H1 (cell line): ENCODE measurements around the gene CENPO. TPM values are rescaled to one million over a fixed set of nuclear protein-coding genes. Genes with fewer than 3 reads are reported as not detected.
A peak's percentile ranks its signal among the peaks of the same experiment; 100 is the strongest.

Source experiments
- CTCF ChIA-PET: fragments of 300-600 bp; sonication (Branson Sonifier 250); formaldehyde crosslinking; loops from one replicate; lab custom pipeline; 2021; ENCODE audit not compliant: partially characterized antibody; lab: Charles Lee
- POLR2A ChIA-PET: fragments of 300-600 bp; sonication (Branson Sonifier 250); formaldehyde crosslinking; loops from one replicate; lab custom pipeline; 2021; ENCODE audit warnings: inconsistent platforms; ENCODE audit not compliant: partially characterized antibody; lab: Charles Lee
- DNase-seq, 2 experiments: peaks; one replicate each; pipeline versions ENCODE4 v3.0.0 to v3.0.0-alpha.2; 2010 to 2022; ENCODE audit warnings: low spot score in 2 of 2, low read depth in 1 of 2, mixed read lengths in 1 of 2
- FAIRE-seq: peaks from 2 replicates; lab custom pipeline; 2011; peaks lifted over from hg19 to GRCh38; lab: Jason Lieb, UNC
- H2AFZ ChIP-seq: 2 replicates; pipeline ENCODE4 v1.8.1; 2012; ENCODE audit warnings: low read length, inconsistent platforms
- H2AK5ac ChIP-seq: 2 replicates; pipeline ENCODE4 v1.6.1; 2013; ENCODE audit warnings: low read depth, low read length
- H2BK120ac ChIP-seq: replicated peaks from 2 replicates; pipeline ENCODE3; 2013; ENCODE audit warnings: low read depth, low read length, inconsistent platforms
- H2BK12ac ChIP-seq: 2 replicates; pipeline ENCODE4 v1.6.1; 2013; ENCODE audit warnings: low read depth, low read length
- H2BK15ac ChIP-seq: 2 replicates; pipeline ENCODE4 v1.6.1; 2013; ENCODE audit warnings: low read length
- H2BK20ac ChIP-seq: 2 replicates; pipeline ENCODE4 v1.6.1; 2013; ENCODE audit warnings: low read length
- H2BK5ac ChIP-seq: 2 replicates; pipeline ENCODE4 v1.6.1; 2013; ENCODE audit warnings: low read depth, low read length
- H3K14ac ChIP-seq: 2 replicates; pipeline ENCODE4 v1.6.1; 2013; ENCODE audit warnings: inconsistent platforms; ENCODE audit not compliant: insufficient read length
- H3K18ac ChIP-seq: 2 replicates; pipeline ENCODE4 v1.6.1; 2013; ENCODE audit warnings: low read length; ENCODE audit errors: extremely low read depth
- H3K23ac ChIP-seq: 2 replicates; pipeline ENCODE4 v1.6.1; 2013; ENCODE audit warnings: inconsistent platforms; ENCODE audit not compliant: insufficient read length
- H3K23me2 ChIP-seq: 2 replicates; pipeline ENCODE4 v1.6.1; 2013; ENCODE audit warnings: low read depth, low read length
- H3K27ac ChIP-seq: 2 replicates; pipeline ENCODE4 v1.6.1; 2011; ENCODE audit warnings: low read depth, low read length, inconsistent platforms
- H3K27me3 ChIP-seq, 4 experiments: replicated peaks in 1 of 4; 1 replicate in 1 of 4; 2 replicates in 3 of 4; pipeline versions ENCODE4 v1.6.1 to v1.8.1; 2011 to 2013; ENCODE audit warnings: low read length in 3 of 4, mild to moderate bottlenecking in 3 of 4, inconsistent platforms in 2 of 4, mixed read lengths in 2 of 4, moderate library complexity in 1 of 4; ENCODE audit not compliant: control insufficient read depth in 3 of 4, insufficient read depth in 3 of 4; ENCODE audit errors: extremely low read depth in 1 of 4
- H3K36me3 ChIP-seq, 4 experiments: 2 replicates each; pipeline versions ENCODE4 v1.6.1 to v1.8.1; 2011 to 2013; ENCODE audit warnings: mild to moderate bottlenecking in 4 of 4, low read length in 3 of 4, moderate library complexity in 2 of 4, control low read depth in 1 of 4, inconsistent platforms in 1 of 4; ENCODE audit not compliant: insufficient read depth in 4 of 4, control insufficient read depth in 2 of 4
- H3K4ac ChIP-seq: replicated peaks from 2 replicates; pipeline ENCODE3; 2013; ENCODE audit warnings: low read length, low read depth, mixed read lengths, inconsistent platforms; ENCODE audit not compliant: insufficient read length
- H3K4me1 ChIP-seq, 4 experiments: replicated peaks in 1 of 4; 1 replicate in 1 of 4; 2 replicates in 3 of 4; pipeline versions ENCODE4 v1.6.1 to v1.8.1; 2011 to 2013; ENCODE audit warnings: low read length in 3 of 4, inconsistent platforms in 2 of 4, mixed read lengths in 1 of 4; ENCODE audit not compliant: insufficient read depth in 4 of 4, control insufficient read depth in 3 of 4
- H3K4me2 ChIP-seq, 2 experiments: 2 replicates each; pipeline versions ENCODE4 v1.6.1 to v1.8.1; 2011 to 2013; ENCODE audit warnings: low read depth in 2 of 2, low read length in 2 of 2, control low read depth in 1 of 2, inconsistent platforms in 1 of 2, mild to moderate bottlenecking in 1 of 2; ENCODE audit not compliant: insufficient read depth in 1 of 2
- H3K4me3 ChIP-seq, 4 experiments: fragments of 200-600, 300-600 bp in 1 of 4; sonication (generic), shearing (Covaris generic), sonication (Bioruptor Twin) in 1 of 4; 2 replicates each; pipeline versions ENCODE4 v1.5.1 to v1.8.1; 2011 to 2016; ENCODE audit warnings: low read length in 4 of 4, low read depth in 3 of 4, control low read depth in 2 of 4, inconsistent platforms in 2 of 4, mild to moderate bottlenecking in 2 of 4, mixed read lengths in 1 of 4, moderate library complexity in 1 of 4; ENCODE audit not compliant: insufficient read depth in 2 of 4; ENCODE audit errors: extremely low read depth in 1 of 4
- H3K56ac ChIP-seq: replicated peaks from 2 replicates; pipeline ENCODE3; 2013; ENCODE audit warnings: low read depth, mild to moderate bottlenecking, mixed read lengths, low read length, inconsistent platforms; ENCODE audit not compliant: insufficient read length
- H3K79me1 ChIP-seq: 2 replicates; pipeline ENCODE4 v1.6.1; 2013; ENCODE audit warnings: low read depth, low read length, control low read depth
- H3K79me2 ChIP-seq, 2 experiments: 2 replicates each; pipeline versions ENCODE4 v1.6.1 to v1.8.1; 2012 to 2013; ENCODE audit warnings: low read length in 2 of 2, mild to moderate bottlenecking in 2 of 2, inconsistent platforms in 1 of 2; ENCODE audit not compliant: insufficient read depth in 2 of 2, control insufficient read depth in 1 of 2
- H3K9ac ChIP-seq, 4 experiments: replicated peaks in 1 of 4; 1 replicate in 1 of 4; 2 replicates in 3 of 4; pipeline versions ENCODE4 v1.6.1 to v1.8.1; 2011 to 2013; ENCODE audit warnings: low read depth in 3 of 4, low read length in 3 of 4, control low read depth in 2 of 4, mild to moderate bottlenecking in 2 of 4, moderate library complexity in 2 of 4, inconsistent platforms in 1 of 4; ENCODE audit errors: extremely low read depth in 1 of 4
- H3K9me3 ChIP-seq, 2 experiments: 2 replicates each; pipeline versions ENCODE4 v1.6.1 to v1.8.1; 2012 to 2013; ENCODE audit warnings: mild to moderate bottlenecking in 2 of 2, moderate library complexity in 2 of 2, control low read depth in 1 of 2, inconsistent platforms in 1 of 2, low read depth in 1 of 2, low read length in 1 of 2, mixed read lengths in 1 of 2; ENCODE audit not compliant: insufficient read depth in 2 of 2
- H4K20me1 ChIP-seq, 2 experiments: replicated peaks in 1 of 2; 2 replicates each; pipeline versions ENCODE3 to v1.8.1; 2011 to 2013; ENCODE audit warnings: inconsistent platforms in 2 of 2, low read length in 2 of 2, mild to moderate bottlenecking in 1 of 2; ENCODE audit not compliant: insufficient read depth in 2 of 2, control insufficient read depth in 1 of 2
- H4K5ac ChIP-seq: 2 replicates; pipeline ENCODE4 v1.6.1; 2013; ENCODE audit warnings: low read length, low read depth, mixed read lengths, inconsistent platforms; ENCODE audit not compliant: insufficient read length
- H4K8ac ChIP-seq: 2 replicates; pipeline ENCODE4 v1.8.0; 2013; ENCODE audit warnings: mild to moderate bottlenecking, moderate library complexity, low read length, inconsistent platforms; ENCODE audit not compliant: insufficient read depth; ENCODE audit errors: extremely low read depth
- H4K91ac ChIP-seq: replicated peaks from 2 replicates; pipeline ENCODE3; 2013; ENCODE audit warnings: low read length, mixed read lengths, inconsistent platforms; ENCODE audit not compliant: insufficient read length
- ATF3 ChIP-seq: IDR thresholded peaks from 2 replicates; pipeline ENCODE4 v1.6.1; 2011; ENCODE audit warnings: low read depth, mild to moderate bottlenecking, low read length; ENCODE audit not compliant: insufficient read depth
- SAP30 ChIP-seq: fragments of 300-600 bp; sonication (generic); IDR thresholded peaks from 2 replicates; pipeline ENCODE4 v1.7.1; 2012; ENCODE audit warnings: low read length, moderate library complexity, mild to moderate bottlenecking, inconsistent platforms; ENCODE audit not compliant: insufficient read depth, insufficient replicate concordance
- TEAD4 ChIP-seq: IDR thresholded peaks from 2 replicates; pipeline ENCODE4 v1.6.1; 2012; ENCODE audit warnings: low read depth, low read length, inconsistent platforms, mixed read lengths
- WGBS, 2 experiments: shearing (Covaris generic) in 1 of 2; methylation state at CpG; one replicate each; pipeline versions ENCODE4 v1.1.6 to v1.1.7; 2013 to 2015; ENCODE audit warnings: low lambda C conversion rate in 2 of 2, mixed read lengths in 2 of 2, inconsistent platforms in 1 of 2, low coverage in 1 of 2, missing lambda C conversion rate in 1 of 2; ENCODE audit not compliant: insufficient replicate concordance in 2 of 2, insufficient coverage in 1 of 2, insufficient read length in 1 of 2; ENCODE audit errors: extremely low coverage in 1 of 2, missing lambda C conversion rate in 1 of 2; 5-methylcytosine and 5-hydroxymethylcytosine counted together
- polyA plus RNA-seq, 7 experiments: library from polyadenylated mRNA; depleted of rRNA in 3 of 7; stranded (reverse) in 5 of 7; unstranded in 2 of 7; fragments of >200 nt in 5 of 7; fragments of 200-250 nt in 2 of 7; gene quantifications; 1 replicate in 5 of 7; 2 replicates in 1 of 7; 4 replicates in 1 of 7; pipeline versions ENCODE4 v1.2.1 to v1.2.3, GENCODE V29; 2011 to 2013; ENCODE audit warnings: missing spikeins in 2 of 7, mixed read lengths in 2 of 7
- total RNA-seq: library from RNA; stranded (reverse); fragmentation: NEBNext Ultra II Directional; extraction: Animal tissue kit (Norgen Biotek cat#: 25700); gene quantifications from 2 replicates; pipeline ENCODE4 v1.2.1, GENCODE V29; 2021

Gene CENPO
- total and polyA plus RNA-seq, 2 of the 8 experiments (the other 6 are each of a cell fraction or from before 2014, with no cell fraction given): 34.4 to 46.3 TPM

DNA sequence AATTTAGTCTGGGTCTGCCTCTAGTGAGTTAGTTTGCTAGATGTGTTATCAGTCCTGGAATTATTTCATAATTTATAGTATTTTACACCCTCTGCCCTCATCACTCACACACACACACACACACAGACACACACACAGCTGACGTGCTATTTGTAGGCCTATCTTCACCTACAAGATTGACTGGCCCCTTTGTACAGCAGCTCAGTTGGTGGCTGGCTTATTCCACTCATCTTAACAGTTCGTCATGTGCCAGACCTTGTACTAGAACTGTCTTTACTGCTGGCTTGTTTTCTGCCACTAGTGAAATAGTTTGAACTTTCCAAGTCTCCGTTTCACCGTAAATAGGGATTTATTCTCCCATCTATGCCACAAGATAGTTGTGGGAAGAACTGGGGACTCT lies 21.3 kb downstream of the CENPO start:
- H3K56ac ChIP-seq: no peak overlapping the region
- H2BK12ac ChIP-seq: no peak overlapping the region
- H3K27me3 ChIP-seq: no peaks in the 10 kb centered on the region
- no peak overlapping the region for H3K9ac ChIP-seq
- no peak overlapping the region for H3K4me2 ChIP-seq
- no peak overlapping the region for H2AFZ ChIP-seq
- peaks cover 20 to 55% (median 40%) of the 10 kb centered on the region in 4 experiments for H3K36me3 ChIP-seq
- DNase-seq: peak in 1 of 2 experiments; percentile 4
- H4K20me1 ChIP-seq: peaks cover 12 to 13% of the 10 kb centered on the region in 2 experiments
- whole genome bisulfite sequencing, 2 experiments: 89% methylated on average over 4 of the region's 4 CpGs; no CpG with 5 or more reads in 1 of the 2 experiments
- H3K79me2 ChIP-seq: peaks cover 0 to 51% of the 10 kb centered on the region in 2 experiments; a peak in 3 of 4 replicates
- peak overlapping the region; percentile 14 for H3K4ac ChIP-seq
- H3K4me1 ChIP-seq: no peaks in the 10 kb centered on the region; a peak in 1 of 7 replicates
- no peak overlapping the region for H2BK120ac ChIP-seq
- no peak overlapping the region for H3K23ac ChIP-seq
- H2BK15ac ChIP-seq: no peak overlapping the region
- no peak for FAIRE-seq
- no peak overlapping the region for H3K27ac ChIP-seq
- H3K9me3 ChIP-seq: no peaks in the 10 kb centered on the region
- no peak overlapping the region for H4K8ac ChIP-seq
- H2BK5ac ChIP-seq: no peak overlapping the region
- no peaks in the 10 kb centered on the region for H3K23me2 ChIP-seq
- TF ChIP-seq ATF3 (no peak), SAP30 (no peak), TEAD4 (no peak)
- H2BK20ac ChIP-seq: no peak overlapping the region
- no peak overlapping the region for H4K91ac ChIP-seq
- POLR2A ChIA-PET: interaction anchor here (0.7 kb wide), 1 partner anchor 9 kb away, joined by 3 read pairs; no protein-coding TSS in a partner anchor
- H4K5ac ChIP-seq: no peak overlapping the region
- CTCF ChIA-PET: interaction anchor here (1.2 to 3.0 kb wide), 4 partner anchors 9 to 405 kb away, joined by 4 to 8 read pairs (median 4); no protein-coding TSS in a partner anchor
- H3K4me3 ChIP-seq: no peak overlapping the region
- no peak overlapping the region for H2AK5ac ChIP-seq
- H3K79me1 ChIP-seq: peaks cover 9% of the 10 kb centered on the region; the same call in 1 of the 2 replicates
- no peak overlapping the region for H3K14ac ChIP-seq
- no peak overlapping the region for H3K18ac ChIP-seq
